GM21528 (cell line): ENCODE results near the gene DPCD.
"Not testable (repeated sequence)": the region's sequence is repeated elsewhere in the genome, so short reads cannot be mapped to it uniquely, and the experiment has no call there.

ENCODE experiments used
- ATAC-seq: cut with Tn5 transposase; IDR thresholded peaks from one replicate; pipeline ENCODE4 v1.9.1; 2021; ENCODE audit warnings: mild to moderate bottlenecking, moderate library complexity; ENCODE audit not compliant: unreplicated experiment, low FRiP score

Gene DPCD

GRCh38 chr10:101579516-101579870 is 8.6 kb upstream of the DPCD start:
- ATAC-seq: no peak

DNA sequence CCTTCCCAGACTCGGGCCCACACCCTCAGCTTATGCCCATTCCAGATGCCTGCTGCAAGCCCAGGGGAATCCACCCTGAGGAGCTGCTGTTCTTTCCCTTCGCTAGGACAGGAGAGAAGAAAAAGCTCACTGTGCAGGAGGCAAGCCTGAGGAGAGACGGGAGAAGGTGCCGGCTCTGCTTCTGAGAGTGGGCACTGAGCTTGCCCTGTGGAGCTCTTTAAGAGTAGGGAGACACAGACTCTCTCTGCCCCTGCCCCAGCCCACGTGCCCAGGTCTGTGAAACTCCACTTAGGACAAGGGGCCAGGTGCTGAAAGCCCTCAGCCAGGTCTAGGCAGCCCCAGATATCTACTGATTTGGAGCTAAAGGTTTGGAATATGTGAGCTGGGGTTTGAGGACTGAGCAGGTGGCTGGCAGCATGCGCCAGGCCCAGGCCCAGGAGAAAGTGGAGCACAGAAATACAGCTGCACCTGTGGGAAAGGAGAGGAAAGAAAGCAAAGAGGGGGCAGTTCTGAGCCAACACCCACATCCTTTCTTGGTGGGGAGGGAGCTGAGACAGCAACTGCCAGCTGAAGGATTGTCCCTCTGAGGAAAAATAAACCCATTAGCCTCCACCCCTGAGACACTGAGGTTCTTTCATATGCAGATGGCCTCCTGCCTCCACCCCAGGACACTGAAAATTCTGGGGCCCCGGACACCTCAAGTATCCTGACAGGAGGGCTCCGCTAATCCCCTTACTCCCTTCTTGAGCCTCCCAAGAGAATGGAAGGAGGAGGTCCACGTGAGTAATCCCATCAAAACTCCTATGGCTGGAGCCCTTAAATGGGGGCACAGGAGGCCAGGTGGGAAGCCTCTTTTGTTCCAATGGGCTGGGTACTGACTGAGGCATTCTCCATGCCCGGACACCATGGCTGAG is 7.4 kb upstream of the DPCD start:
- no peak for ATAC-seq

DNA sequence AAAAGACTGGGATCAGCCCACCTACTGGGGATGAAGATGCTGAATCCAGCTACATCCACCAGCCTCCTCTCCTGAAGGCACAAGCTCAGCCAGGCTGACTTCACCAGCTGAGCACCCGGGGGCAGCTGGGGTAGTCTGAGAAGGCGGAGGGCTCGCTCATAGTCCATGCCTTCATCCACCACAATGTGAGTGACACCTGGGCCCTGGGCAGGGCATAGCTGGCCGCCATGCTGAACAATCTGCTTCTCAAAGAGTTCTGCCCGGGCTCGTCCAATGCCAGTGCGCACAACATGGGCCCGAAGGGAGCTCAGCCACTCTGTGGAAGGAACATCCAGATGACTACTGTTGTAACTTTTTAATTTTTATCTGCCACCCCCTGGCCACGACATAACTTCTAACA is 2.3 kb upstream of the DPCD start:
- ATAC-seq: no peak

DNA sequence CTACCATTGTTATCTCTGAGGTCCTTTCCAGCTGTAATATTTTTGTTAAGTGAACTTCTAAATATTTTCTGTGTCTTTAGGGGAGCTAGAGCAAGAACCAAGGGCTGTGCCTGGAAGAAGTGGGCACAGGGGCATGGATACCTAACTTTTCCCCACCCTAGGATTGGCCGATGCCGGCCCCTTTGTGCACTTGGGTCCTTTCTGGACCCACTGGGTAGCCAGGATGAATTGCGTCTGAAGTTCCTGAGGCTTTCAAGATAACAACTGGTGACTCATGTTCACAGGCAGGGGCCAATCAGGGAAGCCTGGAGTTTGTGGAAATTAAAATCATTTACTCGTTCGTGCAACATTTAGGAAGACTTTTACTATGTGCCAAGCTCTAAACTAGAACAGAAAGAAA is 758 bp downstream of the DPCD start:
- no peak for ATAC-seq

DNA sequence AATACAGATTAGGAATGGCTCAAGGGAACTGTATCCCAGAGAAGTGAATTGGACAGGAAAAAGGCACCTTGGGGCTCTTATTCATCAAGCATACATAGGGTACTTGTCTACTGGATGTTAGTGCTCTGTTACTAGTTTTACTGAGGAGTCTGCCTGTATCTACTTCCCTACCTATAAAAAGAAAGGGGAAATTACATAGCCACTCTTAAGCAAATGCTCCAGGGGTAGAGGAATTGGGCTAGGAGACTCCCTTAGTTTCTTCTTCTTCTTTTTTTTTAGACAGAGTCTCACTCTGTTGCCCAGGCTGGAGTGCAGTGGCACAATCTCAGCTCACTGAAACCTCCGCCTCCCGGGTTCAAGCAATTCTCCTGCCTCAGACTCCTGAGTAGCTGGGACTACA is 5.2 kb downstream of the DPCD start:
- not testable (repeated sequence) for ATAC-seq

GRCh38 chr10:101595591-101596433 is 7.7 kb downstream of the DPCD start:
- ATAC-seq: no peak

GRCh38 chr10:101597091-101597900 is 9.2 kb downstream of the DPCD start:
- no peak for ATAC-seq

GRCh38 chr10:101601541-101601940 is 13.4 kb downstream of the DPCD start:
- ATAC-seq: no peak

GRCh38 chr10:101602761-101603398 is 14.8 kb downstream of the DPCD start:
- ATAC-seq: no peak

DNA sequence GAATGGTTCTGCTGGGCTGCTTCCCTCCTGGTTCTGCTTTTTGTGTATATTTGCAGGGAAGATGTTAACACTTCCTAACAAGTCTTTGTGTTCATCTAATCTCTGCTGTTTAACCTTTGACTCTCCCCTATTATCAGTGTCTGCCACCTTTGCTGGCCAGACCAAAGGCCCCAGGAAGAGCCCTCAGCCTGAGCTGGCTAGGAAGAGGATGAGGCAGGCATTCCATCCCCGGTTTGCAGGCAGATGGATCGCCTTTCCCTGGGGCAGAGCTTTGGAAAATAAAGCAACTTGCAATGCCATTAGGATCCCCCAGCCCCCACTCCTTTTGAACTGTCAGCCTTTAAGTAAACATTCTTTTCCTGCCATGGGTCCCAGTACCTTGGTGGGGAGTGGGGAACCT is 19.0 kb downstream of the DPCD start:
- ATAC-seq: no peak

DNA sequence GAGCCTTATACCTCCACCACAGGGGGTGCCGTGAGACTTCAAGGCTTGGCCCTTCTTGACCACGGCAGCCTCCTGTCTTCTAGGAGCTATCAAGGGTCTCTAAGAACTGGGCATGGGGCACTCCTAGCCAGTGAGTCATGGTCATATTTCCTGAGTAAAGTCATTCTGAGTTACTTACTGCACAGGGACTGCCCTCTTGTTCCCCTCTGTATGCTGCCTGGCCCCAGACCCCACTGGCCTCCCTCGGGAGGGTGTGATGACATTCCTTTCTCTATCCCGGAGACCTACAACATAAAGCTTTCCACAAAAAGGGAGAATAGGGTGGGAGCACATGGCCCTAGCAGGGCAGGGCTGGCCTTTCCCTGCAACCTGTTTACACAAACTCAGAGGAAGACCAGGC is 21.4 kb downstream of the DPCD start:
- no peak for ATAC-seq

DNA sequence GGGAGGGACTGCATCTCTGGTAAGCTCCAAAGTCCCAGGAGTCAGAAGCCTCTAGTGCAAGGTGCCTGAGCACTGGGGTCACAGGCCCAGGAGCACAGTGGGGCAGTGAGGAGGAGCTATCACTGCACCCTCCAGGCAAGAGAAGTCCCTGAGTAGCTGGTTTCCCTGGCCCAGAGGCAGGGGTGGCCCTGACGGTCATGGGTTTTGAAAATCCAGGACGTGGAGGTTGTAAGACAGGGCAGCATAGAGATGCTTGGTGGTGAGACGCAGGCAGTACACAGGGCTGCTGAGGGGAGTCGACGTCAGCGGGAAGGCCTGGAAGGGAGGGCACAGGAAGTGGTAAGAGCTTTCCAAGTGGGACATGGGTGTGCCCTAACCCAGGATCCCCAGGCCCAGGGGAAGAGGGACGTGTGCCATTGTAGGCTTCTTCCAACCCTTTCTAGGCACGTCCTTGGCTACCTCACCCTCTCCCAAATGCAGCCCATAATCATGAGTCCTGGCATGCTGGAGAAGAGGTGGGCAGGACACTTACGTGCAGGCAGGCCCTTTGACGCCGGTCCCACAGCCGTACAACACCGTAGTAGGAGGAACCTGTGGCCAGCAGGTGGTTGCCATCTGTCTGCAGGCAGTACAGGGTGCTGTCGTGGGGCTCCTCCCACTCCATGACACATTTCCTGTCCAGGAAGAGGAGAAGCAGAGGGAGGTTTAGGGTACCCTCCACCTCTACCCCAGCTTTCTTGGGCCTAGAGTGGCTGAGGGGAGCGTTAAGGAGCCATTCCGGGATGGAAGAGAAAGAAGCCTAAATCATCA is 23.2 kb downstream of the DPCD start:
- ATAC-seq: no peak

DNA sequence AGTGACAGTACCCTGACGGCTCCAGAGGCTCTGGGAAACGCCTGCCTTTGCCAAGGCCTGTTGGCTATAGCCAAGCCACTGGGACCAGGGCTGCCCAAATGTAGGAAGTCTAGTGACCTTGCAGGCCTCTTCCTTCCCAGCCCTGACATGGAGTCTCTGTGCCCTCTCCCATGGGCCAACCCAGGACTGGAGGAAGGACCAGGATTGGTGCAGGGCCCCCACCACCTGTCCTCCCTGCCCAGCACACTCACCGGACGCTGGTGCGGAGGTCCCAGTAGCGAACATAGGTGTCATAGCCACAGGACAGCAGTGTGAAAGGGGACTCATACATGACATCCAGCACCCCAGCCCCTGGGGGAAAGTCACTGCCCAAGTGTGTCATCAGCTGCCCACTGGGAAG is 24.0 kb downstream of the DPCD start:
- ATAC-seq: no peak

GRCh38 chr10:101612872-101613271 is 24.8 kb downstream of the DPCD start:
- no peak for ATAC-seq

DNA sequence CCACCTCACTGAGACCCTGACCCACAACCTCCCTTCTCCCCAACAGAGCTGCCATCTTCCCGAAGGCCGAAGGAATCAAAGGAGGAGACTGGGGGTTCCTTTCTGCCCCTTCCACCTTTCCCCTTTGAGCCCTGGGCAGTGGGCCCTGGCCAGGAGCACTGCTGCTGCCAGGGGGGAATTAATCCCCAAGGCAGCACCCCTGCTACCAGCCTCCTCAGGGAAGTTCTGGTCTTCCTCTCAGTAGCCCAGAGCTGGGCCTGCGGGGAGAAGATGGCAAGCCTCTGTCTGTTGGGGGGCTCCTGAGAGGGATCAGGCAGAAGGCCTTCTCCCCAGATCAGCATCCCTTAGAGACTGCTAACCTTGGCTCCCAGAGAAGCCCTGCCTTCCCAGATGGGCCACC is 25.5 kb downstream of the DPCD start:
- ATAC-seq: no peak

GRCh38 chr10:101614663-101615524 is 26.8 kb downstream of the DPCD start:
- ATAC-seq: no peak

DNA sequence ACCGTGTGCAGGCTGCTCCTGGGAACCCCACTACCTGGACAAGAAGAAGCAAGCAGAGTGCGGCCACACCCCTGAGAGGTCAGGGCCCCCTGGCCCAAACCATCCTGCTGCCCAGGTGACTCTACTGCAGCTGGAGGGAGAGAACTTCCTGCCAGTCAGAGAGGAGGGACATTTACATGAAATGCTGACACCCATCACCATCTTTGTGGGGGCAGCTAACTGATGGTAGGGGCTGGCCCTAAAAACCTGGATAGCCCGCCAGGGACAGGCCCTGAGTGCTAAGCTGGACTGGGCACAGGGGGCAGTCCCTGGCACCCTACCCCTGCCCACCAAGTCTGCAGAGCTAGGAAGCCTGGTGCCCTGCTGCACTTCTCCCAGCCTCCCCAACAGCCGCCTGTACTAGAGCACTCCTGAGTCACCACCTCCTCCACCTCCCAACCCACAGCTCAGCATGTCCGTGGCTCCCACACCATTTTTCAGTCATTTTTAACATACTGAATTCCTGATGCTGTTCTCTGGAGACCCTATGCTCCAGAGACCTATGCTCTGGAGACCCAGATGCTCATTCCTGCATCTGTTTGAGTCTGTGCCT is 27.5 kb downstream of the DPCD start:
- no peak for ATAC-seq

DNA sequence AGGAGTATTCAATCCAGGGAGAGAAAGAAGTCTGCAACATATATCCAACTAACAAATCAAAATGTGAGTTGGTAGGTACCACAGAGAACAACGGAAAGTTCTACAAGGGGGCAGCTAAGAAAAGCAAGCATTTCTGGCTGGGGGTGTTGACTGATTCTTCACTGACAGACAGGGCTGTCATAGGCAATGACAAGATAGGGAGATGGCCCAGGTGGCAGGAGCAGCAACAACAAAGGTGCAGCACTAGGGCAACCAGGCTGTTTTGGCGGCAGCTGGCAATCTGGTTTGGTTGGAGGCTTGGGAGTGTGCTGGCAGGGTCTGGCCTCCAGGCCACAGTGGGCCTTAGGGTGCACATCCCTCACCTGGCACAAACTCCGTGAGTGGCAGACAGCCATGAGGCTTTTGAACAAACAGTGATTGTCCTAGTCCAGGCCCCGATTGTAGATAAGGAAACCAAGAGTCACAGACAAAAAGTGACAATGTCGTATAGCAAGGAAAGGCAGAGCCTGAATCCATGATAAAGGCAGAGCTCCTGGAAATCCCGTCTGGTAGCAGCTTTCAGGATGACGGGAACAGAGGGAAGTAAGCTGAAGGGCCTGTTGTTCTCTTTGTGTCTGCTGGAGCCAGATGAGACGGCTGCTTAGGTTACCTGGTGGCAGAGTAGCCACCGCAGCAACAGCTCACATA is 28.4 kb downstream of the DPCD start:
- ATAC-seq: no peak
